Dedifferentiated amniotic fluid mesenchymal stem cell (primary cell): ENCODE measurements around the gene KRTAP5-3.

Source experiments
- DNase-seq: peaks from one replicate; pipeline ENCODE4 v3.0.0-alpha.2; 2016; ENCODE audit errors: extremely low spot score

KRTAP5-3 gene

GRCh38 chr11:1565173-1565903 lies 42.9 kb downstream of the KRTAP5-3 start:
- no peak for DNase-seq

GRCh38 chr11:1564535-1565172 lies 43.6 kb downstream of the KRTAP5-3 start:
- peak; percentile 34 for DNase-seq

- DNase-seq: no peak
These were observed 44.3 kb downstream of the KRTAP5-3 start for GRCh38 chr11:1563697-1564534.

- DNase-seq: no peak
These were observed 45.1 kb downstream of the KRTAP5-3 start for GRCh38 chr11:1563149-1563638.

GRCh38 chr11:1562469-1563148 lies 45.7 kb downstream of the KRTAP5-3 start:
- no peak for DNase-seq

- DNase-seq: no peak
These were observed 46.3 kb downstream of the KRTAP5-3 start for GRCh38 chr11:1561955-1562354.

- no peak for DNase-seq
These were observed 47.0 kb downstream of the KRTAP5-3 start for GRCh38 chr11:1561266-1561665.

GRCh38 chr11:1560649-1561251 lies 47.5 kb downstream of the KRTAP5-3 start:
- DNase-seq: no peak

- no peak for DNase-seq
These were observed 48.1 kb downstream of the KRTAP5-3 start for GRCh38 chr11:1560002-1560648.

- peak; percentile 91 for DNase-seq
These were observed 48.9 kb downstream of the KRTAP5-3 start for GRCh38 chr11:1559111-1559951.

- no peak for DNase-seq
These were observed 49.5 kb downstream of the KRTAP5-3 start for GRCh38 chr11:1558775-1559110.

GRCh38 chr11:1557904-1558774 lies 50.1 kb downstream of the KRTAP5-3 start:
- peak; percentile 74 for DNase-seq
